Common myeloid progenitor, CD34-positive (primary cell): ENCODE data around the gene GLRA3.

Experiments used
- CTCF ChIA-PET: fragments of 350-600 bp; sonication (Branson Sonifier 250); formaldehyde crosslinking; loops from one replicate; lab custom pipeline; 2021; ENCODE audit warnings: antibody characterized with exemption; lab: Charles Lee
- POLR2A ChIA-PET: fragments of 350-600 bp; sonication (Branson Sonifier 250); formaldehyde crosslinking; loops from one replicate; lab custom pipeline; 2021; ENCODE audit warnings: antibody characterized with exemption; lab: Charles Lee
- DNase-seq, 3 donors: peaks; one replicate each; pipeline versions ENCODE4 v3.0.0 to v3.0.0-alpha.2; 2013
- H3K27ac ChIP-seq, 2 experiments: 1 replicate in 1 of 2; 2 replicates in 1 of 2; pipeline ENCODE4 v1.7.0; 2013; ENCODE audit warnings: inconsistent platforms in 2 of 2, low read length in 2 of 2, mild to moderate bottlenecking in 2 of 2, low read depth in 1 of 2, moderate library complexity in 1 of 2; ENCODE audit not compliant: severe bottlenecking in 2 of 2, insufficient read depth in 1 of 2, poor library complexity in 1 of 2
- H3K27me3 ChIP-seq, 5 experiments: replicated peaks in 2 of 5; 1 replicate in 3 of 5; 2 replicates in 2 of 5; pipeline versions ENCODE4 v1.6.1 to v1.7.0; 2013; ENCODE audit warnings: low read length in 4 of 5, mild to moderate bottlenecking in 2 of 5, moderate library complexity in 2 of 5, inconsistent platforms in 1 of 5; ENCODE audit not compliant: insufficient read depth in 5 of 5, control insufficient read depth in 4 of 5
- H3K36me3 ChIP-seq, 4 experiments: 1 replicate in 2 of 4; 2 replicates in 2 of 4; pipeline versions ENCODE4 v1.6.1 to v1.7.0; 2013; ENCODE audit warnings: low read length in 3 of 4, control low read depth in 1 of 4, mild to moderate bottlenecking in 1 of 4; ENCODE audit not compliant: control insufficient read depth in 4 of 4, insufficient read depth in 4 of 4
- H3K4me1 ChIP-seq, 4 experiments: 1 replicate in 3 of 4; 2 replicates in 1 of 4; pipeline versions ENCODE4 v1.6.1 to v1.7.1; 2013; ENCODE audit warnings: low read length in 3 of 4, mild to moderate bottlenecking in 3 of 4, control low read depth in 1 of 4, inconsistent platforms in 1 of 4, moderate library complexity in 1 of 4; ENCODE audit not compliant: control insufficient read depth in 4 of 4, insufficient read depth in 4 of 4; ENCODE audit errors: control extremely low read depth in 1 of 4
- H3K4me3 ChIP-seq, 7 experiments: 1 replicate in 4 of 7; 2 replicates in 3 of 7; pipeline versions ENCODE4 v1.5.1 to v1.7.0; 2013; ENCODE audit warnings: mild to moderate bottlenecking in 7 of 7, low read length in 6 of 7, moderate library complexity in 6 of 7, inconsistent platforms in 2 of 7, low read depth in 2 of 7, control low read depth in 1 of 7; ENCODE audit not compliant: insufficient read depth in 4 of 7, control insufficient read depth in 1 of 7; ENCODE audit errors: extremely low read depth in 1 of 7
- H3K9me3 ChIP-seq, 5 experiments: 1 replicate in 4 of 5; 2 replicates in 1 of 5; pipeline versions ENCODE4 v1.6.1 to v1.7.1; 2013; ENCODE audit warnings: low read length in 4 of 5, mild to moderate bottlenecking in 2 of 5, inconsistent platforms in 1 of 5, low read depth in 1 of 5, moderate library complexity in 1 of 5; ENCODE audit not compliant: control insufficient read depth in 4 of 5, insufficient read depth in 2 of 5; ENCODE audit errors: control extremely low read depth in 1 of 5
- WGBS: methylation state at CpG from one replicate; pipeline ENCODE4 v1.1.5; 2013; ENCODE audit not compliant: insufficient coverage; 5-methylcytosine and 5-hydroxymethylcytosine counted together

Gene GLRA3

DNA sequence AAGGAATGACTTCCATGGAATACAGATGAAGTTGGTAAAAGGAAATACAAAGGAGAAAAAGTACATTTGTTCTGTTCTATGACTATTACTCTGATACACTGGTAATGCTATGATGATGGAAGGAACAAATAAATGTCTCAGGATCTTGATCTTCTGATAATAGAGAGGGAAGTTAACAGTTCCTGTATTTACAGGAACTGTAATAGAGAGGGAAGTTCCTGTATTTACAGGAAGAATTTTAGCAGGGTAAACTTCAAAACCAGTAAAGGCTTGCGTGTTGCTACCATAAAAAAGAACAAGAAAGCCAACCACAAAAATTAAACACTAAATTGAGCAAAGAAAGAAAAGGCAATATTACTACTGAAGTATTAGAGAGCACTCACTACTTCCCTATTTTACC lies 215.1 kb downstream of the GLRA3 start:
- Histone ChIP-seq H3K27me3 (no peaks in the 10 kb centered on the region), H3K36me3 (no peaks in the 10 kb centered on the region), H3K4me3 (no peak overlapping the region), H3K4me1 (peaks cover 4 to 26% (median 7%) of the 10 kb centered on the region in 4 experiments), H3K9me3 (peaks cover 4 to 13% (median 6%) of the 10 kb centered on the region in 5 experiments), H3K27ac (peak overlapping the region in 1 of 2 experiments; percentile 7)
- peak; percentile 12 to 69 (median 59) for DNase-seq
- CTCF ChIA-PET: interaction anchor here (1.0 kb wide), 1 partner anchor 17 kb away, joined by 3 read pairs; no protein-coding TSS in a partner anchor
- POLR2A ChIA-PET: no interaction called here
- WGBS: no CpG with 5 or more reads among the region's 1 CpG

DNA sequence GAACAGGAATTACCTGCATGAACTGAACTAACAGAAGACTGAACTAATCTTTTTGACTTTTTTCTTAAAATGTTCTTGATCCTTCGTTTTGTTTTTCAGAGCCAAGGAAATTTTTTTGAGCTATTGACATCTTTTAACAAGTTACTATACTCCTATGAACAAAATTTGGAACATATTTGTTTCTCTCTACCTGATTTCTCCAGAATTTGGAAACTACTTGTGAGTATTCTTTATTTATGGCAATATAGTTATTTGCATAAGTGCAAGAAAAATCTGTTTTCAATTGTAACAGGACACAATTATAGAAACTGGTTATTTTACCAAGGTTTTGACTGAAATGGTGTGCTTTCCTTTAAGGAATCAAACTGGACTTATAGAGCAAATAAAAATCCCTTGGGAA lies 217.3 kb downstream of the GLRA3 start:
- no peak overlapping the region for H3K27ac ChIP-seq
- WGBS: 100% methylated on average over 1 of the region's 1 CpG
- no peaks in the 10 kb centered on the region for H3K36me3 ChIP-seq
- ChIA-PET CTCF (no interaction called here), POLR2A (no interaction called here)
- peaks cover 0 to 19% (median 0%) of the 10 kb centered on the region in 4 experiments for H3K4me1 ChIP-seq
- no peaks in the 10 kb centered on the region for H3K27me3 ChIP-seq
- H3K4me3 ChIP-seq: no peak overlapping the region
- H3K9me3 ChIP-seq: peaks cover 4 to 13% (median 6%) of the 10 kb centered on the region in 5 experiments
- peak in 2 of 3 donors; percentile 6 to 42 for DNase-seq

- peaks cover 0 to 11% (median 5%) of the 10 kb centered on the region in 4 experiments for H3K4me1 ChIP-seq
- H3K27me3 ChIP-seq: no peaks in the 10 kb centered on the region
- DNase-seq: no peak
- H3K27ac ChIP-seq: no peak overlapping the region
- CTCF ChIA-PET: no interaction called here
- H3K36me3 ChIP-seq: no peaks in the 10 kb centered on the region
- WGBS: 100% methylated on average over 1 of the region's 1 CpG
- no peak overlapping the region for H3K4me3 ChIP-seq
- POLR2A ChIA-PET: no interaction called here
- peaks cover 1 to 12% (median 6%) of the 10 kb centered on the region in 5 experiments for H3K9me3 ChIP-seq
Measured at GRCh38 chr4:174607792-174608191, 221.3 kb downstream of the GLRA3 start.

GRCh38 chr4:174604198-174604597 lies 224.8 kb downstream of the GLRA3 start:
- DNase-seq: peak; percentile 66 to 98 (median 95)
- POLR2A ChIA-PET: interaction anchor here (0.6 kb wide), 1 partner anchor 15 kb away, joined by 3 read pairs; no protein-coding TSS in a partner anchor
- CTCF ChIA-PET: no interaction called here
- Histone ChIP-seq H3K27me3 (no peaks in the 10 kb centered on the region), H3K36me3 (no peaks in the 10 kb centered on the region), H3K27ac (peak overlapping the region in 1 of 2 experiments; percentile 36), H3K4me3 (peak overlapping the region in 1 of 7 experiments; percentile 43), H3K4me1 (peaks cover 0 to 11% (median 5%) of the 10 kb centered on the region in 4 experiments), H3K9me3 (no peaks in the 10 kb centered on the region)
- 20% methylated on average over 1 of the region's 4 CpGs for WGBS

- Histone ChIP-seq H3K27ac (no peak overlapping the region), H3K36me3 (no peaks in the 10 kb centered on the region), H3K4me1 (peaks cover 0 to 11% (median 4%) of the 10 kb centered on the region in 4 experiments), H3K4me3 (no peak overlapping the region), H3K27me3 (no peaks in the 10 kb centered on the region), H3K9me3 (no peaks in the 10 kb centered on the region)
- DNase-seq: no peak
- 100% methylated on average over 1 of the region's 1 CpG for WGBS
- ChIA-PET CTCF (no interaction called here), POLR2A (no interaction called here)
Measured at GRCh38 chr4:174600391-174600790, 228.7 kb downstream of the GLRA3 start.

GRCh38 chr4:174598800-174599199 lies 230.2 kb downstream of the GLRA3 start:
- WGBS: no CpG with 5 or more reads among the region's 3 CpGs
- Histone ChIP-seq H3K4me3 (no peak overlapping the region), H3K27me3 (no peaks in the 10 kb centered on the region), H3K27ac (no peak overlapping the region), H3K9me3 (no peaks in the 10 kb centered on the region), H3K36me3 (no peaks in the 10 kb centered on the region), H3K4me1 (peaks cover 0 to 13% (median 2%) of the 10 kb centered on the region in 4 experiments)
- ChIA-PET CTCF (interaction anchor here (1.4 kb wide), 1 partner anchor 9 kb away, joined by 4 read pairs; no protein-coding TSS in a partner anchor), POLR2A (no interaction called here)
- DNase-seq: no peak

DNA sequence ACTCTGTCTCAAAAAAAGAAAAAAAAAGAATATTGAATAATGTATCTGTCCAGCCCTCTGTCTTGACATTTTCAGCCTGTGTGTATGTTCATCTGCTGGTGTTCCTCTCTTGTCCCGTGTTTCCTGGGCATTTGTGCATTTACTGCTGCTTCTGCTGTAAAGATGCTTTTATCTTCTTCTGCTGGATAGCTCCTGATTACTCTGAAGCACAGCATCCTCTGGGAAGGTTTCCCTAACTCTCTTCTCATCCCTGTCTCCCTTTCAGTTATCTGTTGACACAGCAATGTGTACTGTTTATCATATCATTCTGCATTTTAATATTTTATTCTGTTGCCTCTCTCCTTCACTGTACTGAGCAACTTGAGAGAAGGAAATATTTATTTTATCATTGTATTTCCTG lies 232.5 kb downstream of the GLRA3 start:
- peaks cover 4 to 31% (median 10%) of the 10 kb centered on the region in 4 experiments for H3K4me1 ChIP-seq
- no peak overlapping the region for H3K4me3 ChIP-seq
- H3K9me3 ChIP-seq: no peaks in the 10 kb centered on the region
- WGBS: 88% methylated on average over 1 of the region's 1 CpG
- DNase-seq: no peak
- no peaks in the 10 kb centered on the region for H3K36me3 ChIP-seq
- no peak overlapping the region for H3K27ac ChIP-seq
- CTCF ChIA-PET: interaction anchor here (1.0 kb wide), 1 partner anchor 18 kb away, joined by 3 read pairs; no protein-coding TSS in a partner anchor
- POLR2A ChIA-PET: interaction anchor here (0.6 kb wide), 1 partner anchor 363 kb away, joined by 5 read pairs; no protein-coding TSS in a partner anchor
- no peaks in the 10 kb centered on the region for H3K27me3 ChIP-seq
